ENCODE measurements around the gene SLC11A2. TPM values are rescaled to one million over a fixed set of nuclear protein-coding genes. Genes with fewer than 3 reads are reported as not detected.

SLC11A2 gene
- total and polyA plus RNA-seq, 9 of the 15 experiments (the other 6 are each of a cell fraction or from before 2014, with no cell fraction given): 21.1 to 54.0 (median 32.9) TPM

GRCh38 chr12:51048661-51049251, 22.6 kb upstream of the SLC11A2 start:
- Histone ChIP-seq H4K20me1 (replicated peaks; ENCODE audit: control insufficient read depth, insufficient read depth, low read length) (no peaks in the 10 kb centered on the region), H3K9me1 (ENCODE audit: control insufficient read depth, insufficient read depth, low read length) (no peaks in the 10 kb centered on the region), H3K4me3 (peak overlapping the region; percentile 59), H3K9ac (ENCODE audit: insufficient read depth in 1 of 2, low read depth in 2 of 2, low read length in 2 of 2) (peak overlapping the region; percentile 90 to 97), H3K27me3 (ENCODE audit: control insufficient read depth in 2 of 2, insufficient read depth in 2 of 2, low read length in 2 of 2) (no peaks in the 10 kb centered on the region), H3K4me2 (ENCODE audit: insufficient read depth, low read length) (peak overlapping the region; percentile 96), H3K9me3 (replicated peaks; ENCODE audit: control insufficient read depth, insufficient read depth, low read depth, low read length) (no peaks in the 10 kb centered on the region), H3K4me1 (replicated peaks in 1 of 2; ENCODE audit: control insufficient read depth in 2 of 2, insufficient read depth in 2 of 2, low read length in 2 of 2) (peaks cover 4 to 10% of the 10 kb centered on the region in 2 experiments; a peak in 4 of 5 replicates), H3K27ac (ENCODE audit: extremely low read depth, low read depth, low read length) (peak overlapping the region; percentile 96), H3K36me3 (ENCODE audit: control insufficient read depth, insufficient read depth, low read length) (peaks cover 38% of the 10 kb centered on the region), H2AFZ (ENCODE audit: low read depth, low read length) (peak overlapping the region; percentile 98), H3K79me2 (ENCODE audit: control insufficient read depth, insufficient read depth, low read length) (peaks cover 32% of the 10 kb centered on the region)
- CTCF ChIA-PET (ENCODE audit: low intra/inter-chr PET ratio): interaction anchor here (0.9 to 1.5 kb wide), 2 partner anchors 204 to 289 kb away, joined by 3 read pairs; no protein-coding TSS in a partner anchor
- POLR2A ChIA-PET: interaction anchor here (0.6 to 1.5 kb wide), 10 partner anchors 8 to 649 kb away, joined by 3 to 8 read pairs (median 3); partner anchors contain the start of gene CSRNP2
- peak in 1 of 4 experiments; percentile 44 for DNase-seq (ENCODE audit: extremely low read depth in 1 of 4, low spot score in 3 of 4)
- FAIRE-seq: peak; percentile 55
- in situ Hi-C loops (cut with MboI) (no loop called here), intact Hi-C loops (cut with micrococcal nuclease) (loop anchor here (2.0 to 5.0 kb wide), 2 partner anchors 34 to 304 kb away; partner anchors contain the start of gene CSRNP2)
- 0% methylated on average over 14 of the region's 14 CpGs for WGBS (ENCODE audit: insufficient coverage, low coverage, missing lambda C conversion rate)
- peak; percentile 24 for ATAC-seq
- TSS peak; percentile 71 for BruUV-seq (replicated peaks)
- TF ChIP-seq IFI16 (CRISPR knock-in tag; IDR thresholded peaks at IDR 0.05) (no peak), DEAF1 (CRISPR knock-in tag; IDR thresholded peaks at IDR 0.05) (0 out of 2 replicates have a peak, but pooled peaks have one; percentile 7), VEZF1 (CRISPR knock-in tag; IDR thresholded peaks at IDR 0.05) (peak; percentile 7; the same call in 1 of the 2 replicates), FUS (optimal IDR thresholded peaks at IDR 0.05; ENCODE audit: low read depth, low read length) (no peak), ZNF282 (CRISPR knock-in tag; IDR thresholded peaks at IDR 0.05) (no peak), HES1 (IDR thresholded peaks at IDR 0.05; ENCODE audit: low read depth) (no peak), ZNF224 (CRISPR knock-in tag; IDR thresholded peaks at IDR 0.05) (no peak), PURB (CRISPR knock-in tag; IDR thresholded peaks at IDR 0.05; ENCODE audit: low read depth) (no peak), ELF4 (CRISPR knock-in tag; IDR thresholded peaks at IDR 0.05) (0 out of 2 replicates have a peak, but pooled peaks have one; percentile 23), SIX5 (IDR thresholded peaks at IDR 0.05; ENCODE audit: borderline replicate concordance in 1 of 2, insufficient read depth in 1 of 2, low read depth in 1 of 2, low read length in 2 of 2) (0 out of 4 replicates have a peak, but pooled peaks of 1 of the 2 experiments have one; percentile 1), CHD1 (IDR thresholded peaks at IDR 0.05; ENCODE audit: low read length) (peak; percentile 68), RFX1 (IDR thresholded peaks at IDR 0.05) (no peak), ZSCAN32 (CRISPR knock-in tag; IDR thresholded peaks at IDR 0.05) (no peak), TCFL5 (CRISPR knock-in tag; conservative IDR thresholded peaks at IDR 0.05) (no peak), LEF1 (IDR thresholded peaks at IDR 0.05) (0 out of 2 replicates have a peak, but pooled peaks have one; percentile 31), TCF15 (CRISPR knock-in tag; IDR thresholded peaks at IDR 0.05) (no peak)
